ENCODE data around the gene GPHA2. TPM values are rescaled to one million over a fixed set of nuclear protein-coding genes. Genes with fewer than 3 reads are reported as not detected.
A peak's percentile ranks its signal among the peaks of the same experiment; 100 is the strongest.

Gene GPHA2
- total RNA-seq, 2 experiments from 2014 or later, result 0.49 to 0.56 TPM

GRCh38 chr11:64893194-64894069 is 42.3 kb downstream of the GPHA2 start:
- H3K27ac Mint-ChIP-seq, result no peak overlapping the region
- H3K4me1 ChIP-seq (ENCODE audit: insufficient read depth, low read length), result peaks cover 16% of the 10 kb centered on the region
- intact Hi-C loops (cut with DNase I, micrococcal nuclease), result loop anchor here (1.0 to 10.0 kb wide), 3 partner anchors 46 to 109 kb away; no protein-coding TSS in a partner anchor

DNA sequence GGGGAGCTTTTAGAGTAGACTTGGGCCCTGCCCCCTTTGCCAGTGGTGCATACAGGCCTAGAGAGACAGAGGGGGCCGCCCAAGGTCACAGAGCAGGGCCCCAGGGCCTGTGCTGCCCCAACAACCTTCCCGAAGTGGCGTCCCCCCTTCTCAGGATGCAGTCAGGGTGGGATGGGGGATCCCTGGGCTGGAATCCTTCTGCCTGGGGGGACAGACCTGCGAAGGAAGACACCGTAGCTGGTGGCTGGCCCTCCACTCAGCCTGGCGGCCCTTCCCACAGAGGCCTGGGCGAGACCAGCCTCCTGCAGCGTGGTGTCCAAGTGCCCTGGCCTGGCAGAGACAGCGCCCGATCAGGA is 42.9 kb downstream of the GPHA2 start:
- H3K27ac ChIP-seq (ENCODE audit: low read depth in 1 of 2, low read length in 2 of 2), result no peak overlapping the region
- peaks cover 25% of the 10 kb centered on the region for H3K36me3 Mint-ChIP-seq (ENCODE audit: low read depth)
- no peaks in the 10 kb centered on the region for H3K27me3 Mint-ChIP-seq
- CTCF ChIA-PET, result no interaction called here
- no peak overlapping the region for H3K4me3 ChIP-seq (ENCODE audit: low read length)
- TF ChIP-seq CTCF (IDR thresholded peaks at IDR 0.05), result no peak
- H3K27ac Mint-ChIP-seq, result no peak overlapping the region
- peaks cover 22% of the 10 kb centered on the region for H3K4me1 ChIP-seq (ENCODE audit: insufficient read depth, low read length)
- intact Hi-C loops (cut with DNase I, micrococcal nuclease), result loop anchor here (5.0 to 10.0 kb wide), 2 partner anchors 106 to 108 kb away; no protein-coding TSS in a partner anchor
- peaks cover 6% of the 10 kb centered on the region for H3K4me1 Mint-ChIP-seq (ENCODE audit: low read depth)
- POLR2A ChIA-PET, result interaction anchor here (0.7 to 2.4 kb wide), 3 partner anchors 17 to 149 kb away, joined by 3 to 7 read pairs (median 6); partner anchors contain the start of gene RASGRP2
- H3K9me3 ChIP-seq (ENCODE audit: control insufficient read depth in 1 of 2, insufficient read depth in 1 of 2, low read length in 2 of 2), result no peaks in the 10 kb centered on the region
- peaks cover 20% of the 10 kb centered on the region for H3K36me3 ChIP-seq (ENCODE audit: insufficient read depth, low read length)
- no peak overlapping the region for H3K4me3 Mint-ChIP-seq
- DNase-seq (no peak), ATAC-seq (ENCODE audit: poor library complexity) (no peak)
- H3K27me3 ChIP-seq (ENCODE audit: control insufficient read depth in 1 of 2, insufficient read depth in 2 of 2, low read length in 2 of 2), result no peaks in the 10 kb centered on the region
- H3K9me3 Mint-ChIP-seq, result no peaks in the 10 kb centered on the region

More at GRCh38 chr11:64893194-64894069, 42.3 kb downstream of the GPHA2 start:
- H3K36me3 Mint-ChIP-seq (ENCODE audit: low read depth), result peaks cover 28% of the 10 kb centered on the region
- no peaks in the 10 kb centered on the region for H3K9me3 ChIP-seq (ENCODE audit: control insufficient read depth in 1 of 2, insufficient read depth in 1 of 2, low read length in 2 of 2)
- H3K36me3 ChIP-seq (ENCODE audit: insufficient read depth, low read length), result peaks cover 25% of the 10 kb centered on the region
- H3K27me3 ChIP-seq (ENCODE audit: control insufficient read depth in 1 of 2, insufficient read depth in 2 of 2, low read length in 2 of 2), result no peaks in the 10 kb centered on the region
- no peak for TF ChIP-seq CTCF (IDR thresholded peaks at IDR 0.05)
- ATAC-seq (ENCODE audit: poor library complexity) (no peak), DNase-seq (peak in 1 of 14 experiments; percentile 45)
- no peaks in the 10 kb centered on the region for H3K9me3 Mint-ChIP-seq
- H3K4me3 Mint-ChIP-seq, result no peak overlapping the region
- no peaks in the 10 kb centered on the region for H3K4me1 Mint-ChIP-seq (ENCODE audit: low read depth)
- no peak overlapping the region for H3K27ac ChIP-seq (ENCODE audit: low read depth in 1 of 2, low read length in 2 of 2)
- H3K27me3 Mint-ChIP-seq, result no peaks in the 10 kb centered on the region
- no peak overlapping the region for H3K4me3 ChIP-seq (ENCODE audit: low read length)
- ChIA-PET CTCF (interaction anchor here (0.7 to 2.8 kb wide), 7 partner anchors 15 to 49 kb away, joined by 3 to 22 read pairs (median 3); partner anchors contain the start of genes CDC42BPG, EHD1 and PPP2R5B), POLR2A (interaction anchor here (0.6 to 2.4 kb wide), 8 partner anchors 17 to 224 kb away, joined by 3 to 8 read pairs (median 4); partner anchors contain the start of genes RASGRP2 and ZNHIT2)

GRCh38 chr11:64892411-64892831 is 43.3 kb downstream of the GPHA2 start:
- Mint-ChIP-seq H3K4me3 (no peak overlapping the region), H3K27me3 (no peaks in the 10 kb centered on the region), H3K36me3 (ENCODE audit: low read depth) (peaks cover 22% of the 10 kb centered on the region), H3K27ac (no peak overlapping the region), H3K9me3 (no peaks in the 10 kb centered on the region), H3K4me1 (ENCODE audit: low read depth) (peaks cover 8% of the 10 kb centered on the region)
- peaks cover 26% of the 10 kb centered on the region for H3K4me1 ChIP-seq (ENCODE audit: insufficient read depth, low read length)
- no peak for ATAC-seq (ENCODE audit: poor library complexity)
- no peak for DNase-seq
- TF ChIP-seq CTCF (IDR thresholded peaks at IDR 0.05), result no peak
- CTCF ChIA-PET, result no interaction called here
- intact Hi-C loops (cut with DNase I, micrococcal nuclease), result loop anchor here (5.0 to 10.0 kb wide), 2 partner anchors 105 to 108 kb away; no protein-coding TSS in a partner anchor
- no peaks in the 10 kb centered on the region for H3K9me3 ChIP-seq (ENCODE audit: control insufficient read depth in 1 of 2, insufficient read depth in 1 of 2, low read length in 2 of 2)
- POLR2A ChIA-PET, result interaction anchor here (0.7 to 2.4 kb wide), 3 partner anchors 16 to 149 kb away, joined by 3 to 7 read pairs (median 6); partner anchors contain the start of gene RASGRP2
- peaks cover 16% of the 10 kb centered on the region for H3K36me3 ChIP-seq (ENCODE audit: insufficient read depth, low read length)
- H3K4me3 ChIP-seq (ENCODE audit: low read length), result no peak overlapping the region
- no peaks in the 10 kb centered on the region for H3K27me3 ChIP-seq (ENCODE audit: control insufficient read depth in 1 of 2, insufficient read depth in 2 of 2, low read length in 2 of 2)
- no peak overlapping the region for H3K27ac ChIP-seq (ENCODE audit: low read depth in 1 of 2, low read length in 2 of 2)
